Measurements from ENCODE around the gene CPSF3. TPM values are rescaled to one million over a fixed set of nuclear protein-coding genes. Genes with fewer than 3 reads are reported as not detected.

Gene CPSF3
- total and polyA plus RNA-seq, 2 donors from 2014 or later = 27.3 to 27.5 TPM

GRCh38 chr2:9518780-9519179, 95.3 kb downstream of the CPSF3 start:
- Histone ChIP-seq H3K4me3 (ENCODE audit: low read length in 3 of 3) (no peak overlapping the region), H3K36me3 (ENCODE audit: control insufficient read depth in 2 of 3, insufficient read depth in 3 of 3, low read length in 3 of 3) (peaks cover 2 to 21% (median 9%) of the 10 kb centered on the region in 3 donors), H3K27ac (ENCODE audit: low read depth in 2 of 2, low read length in 2 of 2) (no peak overlapping the region), H3K4me1 (ENCODE audit: control insufficient read depth in 2 of 3, insufficient read depth in 2 of 3, low read depth in 1 of 3, low read length in 3 of 3) (no peaks in the 10 kb centered on the region), H3K27me3 (ENCODE audit: control insufficient read depth, insufficient read depth, low read length) (no peaks in the 10 kb centered on the region), H3K9ac (ENCODE audit: low read length in 3 of 3) (no peak overlapping the region), H3K9me3 (ENCODE audit: control insufficient read depth in 2 of 3, insufficient read depth in 1 of 3, low read length in 3 of 3) (no peaks in the 10 kb centered on the region)
- intact Hi-C loops (cut with DNase I) = no loop called here
- DNase-seq (no peak), FAIRE-seq (no peak)
- TF ChIP-seq CTCF (IDR thresholded peaks at IDR 0.05; ENCODE audit: borderline replicate concordance, extremely low read depth, insufficient read depth) = no peak

- H3K27ac ChIP-seq (ENCODE audit: low read depth in 2 of 2, low read length in 2 of 2) = no peak overlapping the region
- H3K36me3 ChIP-seq (ENCODE audit: control insufficient read depth in 2 of 3, insufficient read depth in 3 of 3, low read length in 3 of 3) = peaks cover 2 to 21% (median 9%) of the 10 kb centered on the region in 3 donors
- H3K9ac ChIP-seq (ENCODE audit: low read length in 3 of 3) = no peak overlapping the region
- no peaks in the 10 kb centered on the region for H3K4me1 ChIP-seq (ENCODE audit: control insufficient read depth in 2 of 3, insufficient read depth in 2 of 3, low read depth in 1 of 3, low read length in 3 of 3)
- H3K4me3 ChIP-seq (ENCODE audit: low read length in 3 of 3) = no peak overlapping the region
- H3K27me3 ChIP-seq (ENCODE audit: control insufficient read depth, insufficient read depth, low read length) = no peaks in the 10 kb centered on the region
- intact Hi-C loops (cut with DNase I) = no loop called here
- DNase-seq (no peak), FAIRE-seq (no peak)
- no peaks in the 10 kb centered on the region for H3K9me3 ChIP-seq (ENCODE audit: control insufficient read depth in 2 of 3, insufficient read depth in 1 of 3, low read length in 3 of 3)
- TF ChIP-seq CTCF (IDR thresholded peaks at IDR 0.05; ENCODE audit: borderline replicate concordance, extremely low read depth, insufficient read depth) = no peak
Measured at GRCh38 chr2:9519250-9519649, 95.8 kb downstream of the CPSF3 start.

Other genes starting within 250 kb of the CPSF3 start
- gene ASAP2, start 216.8 kb upstream of the CPSF3 start, total RNA-seq = 54.8 TPM
- 26.2 TPM for gene ASAP2, start 216.8 kb upstream of the CPSF3 start, polyA plus RNA-seq (ENCODE audit: insufficient read depth, low read depth, low replicate concordance)
- 67.1 TPM for gene ITGB1BP1, start 126 bp upstream of the CPSF3 start, total RNA-seq
- 164 TPM for gene ITGB1BP1, start 126 bp upstream of the CPSF3 start, polyA plus RNA-seq (ENCODE audit: insufficient read depth, low read depth, low replicate concordance)
- 52.7 TPM for gene IAH1, start 50.9 kb downstream of the CPSF3 start, total RNA-seq
- gene IAH1, start 50.9 kb downstream of the CPSF3 start, polyA plus RNA-seq (ENCODE audit: insufficient read depth, low read depth, low replicate concordance) = 97.0 TPM
- 29.9 TPM for gene ADAM17, start 132.2 kb downstream of the CPSF3 start, total RNA-seq
- 6.5 TPM for gene ADAM17, start 132.2 kb downstream of the CPSF3 start, polyA plus RNA-seq (ENCODE audit: insufficient read depth, low read depth, low replicate concordance)
- 262 TPM for gene YWHAQ, start 207.3 kb downstream of the CPSF3 start, total RNA-seq
- gene YWHAQ, start 207.3 kb downstream of the CPSF3 start, polyA plus RNA-seq (ENCODE audit: insufficient read depth, low read depth, low replicate concordance) = 168 TPM